ENCODE measurements around the gene GORASP1.

The GORASP1 gene

GRCh38 chr3:39146083-39146501 is 38.7 kb upstream of the GORASP1 start:
- TF ChIP-seq POLR2A (IDR thresholded peaks at IDR 0.05; ENCODE audit: low read length) (no peak), GATA1 (IDR thresholded peaks at IDR 0.05; ENCODE audit: low read depth, low read length) (no peak)
- DNase-seq = no peak

GRCh38 chr3:39144748-39145380 is 37.4 kb upstream of the GORASP1 start:
- TF ChIP-seq POLR2A (IDR thresholded peaks at IDR 0.05; ENCODE audit: low read length) = no peak
- no peak for TF ChIP-seq GATA1 (IDR thresholded peaks at IDR 0.05; ENCODE audit: low read depth, low read length)
- no peak for DNase-seq

- TF ChIP-seq GATA1 (IDR thresholded peaks at IDR 0.05; ENCODE audit: low read depth, low read length) (no peak), POLR2A (IDR thresholded peaks at IDR 0.05; ENCODE audit: low read length) (no peak)
Observed at GRCh38 chr3:39144095-39144747, 36.8 kb upstream of the GORASP1 start.

GRCh38 chr3:39143051-39143885 is 35.8 kb upstream of the GORASP1 start:
- no peak for DNase-seq
- TF ChIP-seq GATA1 (IDR thresholded peaks at IDR 0.05; ENCODE audit: low read depth, low read length) (no peak), POLR2A (IDR thresholded peaks at IDR 0.05; ENCODE audit: low read length) (no peak)

More at GRCh38 chr3:39144095-39144747, 36.8 kb upstream of the GORASP1 start:
- no peak for DNase-seq

GRCh38 chr3:39142067-39142466 is 34.6 kb upstream of the GORASP1 start:
- no peak for DNase-seq
- TF ChIP-seq POLR2A (IDR thresholded peaks at IDR 0.05; ENCODE audit: low read length) (no peak), GATA1 (IDR thresholded peaks at IDR 0.05; ENCODE audit: low read depth, low read length) (no peak)

- peak; percentile 50 to 67 for DNase-seq
- no peak for TF ChIP-seq POLR2A (IDR thresholded peaks at IDR 0.05; ENCODE audit: low read length)
- no peak for TF ChIP-seq GATA1 (IDR thresholded peaks at IDR 0.05; ENCODE audit: low read depth, low read length)
Observed at GRCh38 chr3:39141171-39141995, 34.0 kb upstream of the GORASP1 start.

GRCh38 chr3:39140341-39140971 is 33.0 kb upstream of the GORASP1 start:
- DNase-seq = no peak
- TF ChIP-seq GATA1 (IDR thresholded peaks at IDR 0.05; ENCODE audit: low read depth, low read length) (no peak), POLR2A (IDR thresholded peaks at IDR 0.05; ENCODE audit: low read length) (no peak)

- no peak for DNase-seq
- no peak for TF ChIP-seq POLR2A (IDR thresholded peaks at IDR 0.05; ENCODE audit: low read length)
- TF ChIP-seq GATA1 (IDR thresholded peaks at IDR 0.05; ENCODE audit: low read depth, low read length) = no peak
Observed at GRCh38 chr3:39139442-39139841, 32.0 kb upstream of the GORASP1 start.

GRCh38 chr3:39138804-39139415 is 31.5 kb upstream of the GORASP1 start:
- TF ChIP-seq POLR2A (IDR thresholded peaks at IDR 0.05; ENCODE audit: low read length) = no peak
- no peak for TF ChIP-seq GATA1 (IDR thresholded peaks at IDR 0.05; ENCODE audit: low read depth, low read length)
- no peak for DNase-seq

- DNase-seq = no peak
- no peak for TF ChIP-seq POLR2A (IDR thresholded peaks at IDR 0.05; ENCODE audit: low read length)
- no peak for TF ChIP-seq GATA1 (IDR thresholded peaks at IDR 0.05; ENCODE audit: low read depth, low read length)
Observed at GRCh38 chr3:39137991-39138803, 30.8 kb upstream of the GORASP1 start.

GRCh38 chr3:39137435-39137936 is 30.1 kb upstream of the GORASP1 start:
- no peak for TF ChIP-seq GATA1 (IDR thresholded peaks at IDR 0.05; ENCODE audit: low read depth, low read length)
- TF ChIP-seq POLR2A (IDR thresholded peaks at IDR 0.05; ENCODE audit: low read length) = no peak
- DNase-seq = no peak
